Effector memory CD8-positive, alpha-beta T cell (primary cell): ENCODE measurements around the gene ATRIP.

ENCODE experiments used
- ATAC-seq: fragments of 150-1000 bp; cut with Tn5 transposase; replicated peaks from 2 replicates; pipeline ENCODE4 v1.10.0; 2021; ENCODE audit warnings: mild to moderate bottlenecking, moderate library complexity
- DNase-seq, 3 experiments: peaks; one replicate each; pipeline ENCODE4 v3.0.0; 2021
- H3K27ac Mint-ChIP-seq, 2 donors: one replicate each; pipeline ENCODE4 v1.8.0; 2022; ENCODE audit warnings: mild to moderate bottlenecking in 2 of 2, mixed read lengths in 2 of 2, moderate library complexity in 2 of 2
- H3K27me3 Mint-ChIP-seq, 2 donors: one replicate each; pipeline ENCODE4 v1.8.0; 2022; ENCODE audit warnings: mixed read lengths in 2 of 2
- H3K36me3 Mint-ChIP-seq: one replicate; pipeline ENCODE4 v1.8.0; 2022; ENCODE audit warnings: mild to moderate bottlenecking, moderate library complexity, mixed read lengths; ENCODE audit not compliant: insufficient read depth
- H3K4me1 Mint-ChIP-seq, 2 donors: one replicate each; pipeline ENCODE4 v1.8.0; 2022; ENCODE audit warnings: low read depth in 2 of 2, mixed read lengths in 2 of 2
- H3K4me3 Mint-ChIP-seq, 2 donors: one replicate each; pipeline ENCODE4 v1.8.0; 2022; ENCODE audit warnings: mild to moderate bottlenecking in 2 of 2, mixed read lengths in 2 of 2, moderate library complexity in 2 of 2
- H3K9me3 Mint-ChIP-seq, 2 donors: one replicate each; pipeline ENCODE4 v1.8.0; 2022; ENCODE audit warnings: mixed read lengths in 2 of 2

The ATRIP gene

DNA sequence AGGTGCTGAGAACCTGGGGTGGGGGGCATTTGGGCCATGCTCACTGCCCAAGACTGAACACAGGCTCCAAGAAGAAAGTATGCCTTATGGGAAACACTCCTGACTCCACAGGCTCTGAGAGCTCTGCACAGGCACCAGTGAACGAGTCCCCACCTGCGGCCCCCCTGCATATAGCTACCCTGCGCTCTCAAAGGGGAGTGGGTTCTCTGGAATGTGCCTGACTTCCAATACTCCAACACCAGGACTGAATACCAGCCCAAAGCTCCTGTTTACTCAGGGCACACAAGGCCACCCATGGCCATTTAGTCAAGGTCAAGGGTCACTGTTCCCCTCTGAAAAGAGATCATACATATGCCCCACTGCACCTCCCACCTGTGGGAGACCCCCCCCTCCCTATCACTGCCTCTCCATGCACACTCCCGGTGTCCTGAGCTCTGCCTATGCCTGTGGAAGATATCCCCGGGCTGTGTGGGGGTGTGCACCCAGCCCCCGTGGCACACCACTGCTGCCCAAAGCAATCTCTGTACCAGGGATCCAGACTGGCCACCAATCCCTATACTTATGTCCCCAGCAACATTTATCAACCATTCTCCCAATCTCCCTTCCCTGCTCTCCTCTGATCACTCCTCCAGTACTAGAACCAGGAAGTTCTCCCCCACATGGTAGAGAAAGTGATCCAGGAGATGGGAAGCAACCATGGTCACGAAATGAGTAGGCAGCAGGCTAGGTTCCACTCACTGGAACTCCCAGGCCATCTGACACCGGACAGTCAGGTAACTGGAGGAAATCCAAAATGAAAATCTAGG lies 15.1 kb upstream of the ATRIP start:
- peak overlapping the region; percentile 13 to 69 for H3K27ac Mint-ChIP-seq
- H3K4me3 Mint-ChIP-seq: peak overlapping the region; percentile 85 to 87
- peaks cover 12% of the 10 kb centered on the region for H3K36me3 Mint-ChIP-seq
- peaks cover 4 to 24% of the 10 kb centered on the region in 2 donors for H3K4me1 Mint-ChIP-seq
- H3K27me3 Mint-ChIP-seq: peaks cover 0 to 13% of the 10 kb centered on the region in 2 donors
- DNase-seq (no peak), ATAC-seq (no peak)
- H3K9me3 Mint-ChIP-seq: no peaks in the 10 kb centered on the region

DNA sequence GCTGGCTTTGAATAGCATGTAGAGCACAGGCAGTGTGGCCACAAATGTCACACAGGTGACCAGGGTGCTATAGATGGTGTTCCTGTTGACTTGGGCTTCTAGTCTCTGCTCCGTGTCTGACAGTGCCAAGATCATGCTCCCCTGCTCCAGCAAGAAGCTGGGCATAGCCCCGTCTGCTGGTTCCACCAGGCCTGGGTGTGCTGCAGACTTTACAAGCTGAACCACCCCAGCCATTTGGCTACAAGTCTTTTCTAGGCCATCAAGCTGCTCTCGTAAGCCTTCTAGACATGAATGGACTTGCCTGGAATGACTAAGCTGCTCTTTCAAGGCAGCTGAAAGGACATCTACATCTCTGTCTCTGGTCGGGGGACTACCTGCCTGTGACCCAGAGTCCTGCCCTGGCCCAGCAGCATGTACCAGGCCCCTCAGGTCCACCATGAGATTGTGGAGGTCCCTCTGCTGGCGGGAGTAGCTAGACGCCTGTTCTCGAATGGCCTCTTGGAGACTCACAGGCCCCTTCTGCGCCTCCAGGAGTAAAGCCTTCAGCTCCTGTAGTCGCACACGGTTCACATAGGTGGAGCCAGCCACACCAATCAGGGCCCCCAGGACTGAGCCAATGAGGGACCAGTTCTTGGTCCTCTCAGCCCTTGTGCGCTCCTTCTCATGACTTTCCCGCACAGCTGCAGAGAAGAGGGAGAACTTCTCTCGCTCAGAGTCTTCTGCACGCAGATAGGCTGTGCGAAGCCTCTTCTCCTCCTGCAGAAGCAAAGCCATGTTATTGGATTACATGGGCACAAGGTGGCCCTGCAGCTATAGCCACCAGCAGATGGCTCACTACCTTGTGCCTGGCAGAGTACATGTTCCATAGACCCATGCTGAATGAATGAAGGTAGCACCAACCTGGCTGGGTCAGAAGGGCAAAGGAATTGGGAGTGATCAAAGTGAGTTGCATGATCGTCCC lies 13.8 kb upstream of the ATRIP start:
- Mint-ChIP-seq H3K4me1 (peaks cover 0 to 24% of the 10 kb centered on the region in 2 donors), H3K27me3 (peaks cover 0 to 8% of the 10 kb centered on the region in 2 donors), H3K4me3 (no peak overlapping the region), H3K27ac (no peak overlapping the region), H3K36me3 (peaks cover 12% of the 10 kb centered on the region), H3K9me3 (no peaks in the 10 kb centered on the region)
- ATAC-seq (no peak), DNase-seq (no peak)

DNA sequence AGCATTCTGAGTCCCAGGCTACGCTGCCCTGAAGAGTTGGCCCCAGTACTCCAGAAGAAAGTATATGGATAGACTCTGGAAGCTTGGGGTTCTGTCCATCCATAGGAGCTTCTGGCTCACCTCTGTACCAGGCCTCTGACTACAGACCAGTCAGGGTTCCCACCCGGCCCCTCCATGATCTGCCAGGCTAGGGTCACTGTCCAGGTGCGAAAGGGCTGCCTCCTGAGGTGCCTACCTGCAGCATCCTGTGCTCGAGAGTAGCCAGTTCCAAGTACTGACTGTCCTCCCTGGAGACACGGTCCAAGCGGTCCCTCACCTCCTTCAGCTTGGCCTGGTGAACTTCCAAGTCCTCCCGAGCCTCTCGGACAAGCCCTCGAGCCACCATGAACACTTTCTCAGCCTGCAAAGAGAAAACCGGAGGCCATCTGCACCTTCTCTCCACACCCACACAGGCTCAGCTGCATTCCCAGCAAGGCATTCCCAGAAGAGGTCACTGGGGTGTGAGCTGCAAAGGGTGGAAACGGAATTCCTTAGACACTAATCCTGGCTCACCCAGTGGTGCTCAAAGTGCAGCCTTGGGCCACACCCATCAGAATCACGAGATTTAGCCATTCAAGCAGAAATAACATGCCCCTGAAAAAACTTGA lies 12.9 kb upstream of the ATRIP start:
- no peak overlapping the region for H3K27ac Mint-ChIP-seq
- no peaks in the 10 kb centered on the region for H3K9me3 Mint-ChIP-seq
- ATAC-seq (no peak), DNase-seq (no peak)
- no peaks in the 10 kb centered on the region for H3K27me3 Mint-ChIP-seq
- H3K4me1 Mint-ChIP-seq: peaks cover 0 to 23% of the 10 kb centered on the region in 2 donors
- peaks cover 12% of the 10 kb centered on the region for H3K36me3 Mint-ChIP-seq
- no peak overlapping the region for H3K4me3 Mint-ChIP-seq

DNA sequence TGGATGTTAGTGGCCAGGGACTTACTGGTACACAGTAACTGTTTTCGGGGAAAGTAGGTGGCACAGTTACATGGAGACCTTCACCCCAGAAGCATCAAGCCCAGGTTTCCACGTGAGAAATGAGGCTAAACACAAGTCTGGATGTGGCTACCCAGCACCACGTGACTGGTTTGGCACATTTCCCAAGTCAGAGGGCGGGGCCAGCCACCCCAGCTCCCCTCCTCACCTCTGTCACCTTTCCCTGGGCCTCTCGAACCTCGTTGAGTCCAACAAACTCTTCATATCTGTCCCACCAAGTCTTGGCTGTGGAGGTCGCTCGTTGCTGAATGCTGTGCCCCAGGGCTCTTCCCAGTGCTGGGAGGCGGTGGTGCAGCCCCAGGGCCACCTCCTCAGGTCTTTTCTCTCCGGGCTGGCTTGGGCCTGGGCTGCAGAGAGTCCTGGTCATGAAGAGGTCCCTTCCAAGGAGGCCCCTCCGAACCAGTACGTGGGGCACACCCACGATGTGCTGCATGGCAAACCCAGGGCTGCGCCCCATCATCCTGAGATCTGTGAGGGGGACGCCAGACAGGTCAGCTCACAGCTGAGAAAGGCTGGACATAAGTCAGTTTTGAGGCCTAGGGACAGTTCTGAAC lies 11.8 kb upstream of the ATRIP start:
- H3K4me3 Mint-ChIP-seq: no peak overlapping the region
- peak; percentile 27 for ATAC-seq

DNA sequence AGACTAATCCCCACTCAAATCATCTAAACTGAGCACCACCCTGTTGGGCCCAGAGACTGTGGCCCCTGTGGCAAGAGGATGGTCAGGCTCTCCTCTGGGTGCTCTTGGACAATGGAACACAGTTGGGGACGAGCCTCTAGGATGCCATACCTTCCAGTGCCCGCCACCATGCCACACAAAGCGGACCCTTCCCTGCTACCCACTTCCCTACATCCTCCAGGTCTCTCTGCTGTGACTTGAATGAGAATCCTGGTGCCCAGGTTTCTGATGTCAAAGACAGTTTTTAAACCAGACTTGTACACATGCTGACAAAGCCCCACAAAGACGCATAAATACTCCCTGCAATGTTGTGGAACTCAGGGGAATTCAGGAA lies 11.3 kb upstream of the ATRIP start:
- H3K27ac Mint-ChIP-seq: no peak overlapping the region
- DNase-seq (no peak), ATAC-seq (no peak)
- peaks cover 12% of the 10 kb centered on the region for H3K36me3 Mint-ChIP-seq
- peaks cover 11 to 25% of the 10 kb centered on the region in 2 donors for H3K4me1 Mint-ChIP-seq
- no peak overlapping the region for H3K4me3 Mint-ChIP-seq
- no peaks in the 10 kb centered on the region for H3K27me3 Mint-ChIP-seq
- no peaks in the 10 kb centered on the region for H3K9me3 Mint-ChIP-seq

More for the DNA sequence above, 11.8 kb upstream of the ATRIP start:
- DNase-seq: no peak
- Mint-ChIP-seq H3K4me1 (peaks cover 6 to 25% of the 10 kb centered on the region in 2 donors), H3K36me3 (peaks cover 11% of the 10 kb centered on the region), H3K27ac (no peak overlapping the region), H3K9me3 (no peaks in the 10 kb centered on the region), H3K27me3 (no peaks in the 10 kb centered on the region)

DNA sequence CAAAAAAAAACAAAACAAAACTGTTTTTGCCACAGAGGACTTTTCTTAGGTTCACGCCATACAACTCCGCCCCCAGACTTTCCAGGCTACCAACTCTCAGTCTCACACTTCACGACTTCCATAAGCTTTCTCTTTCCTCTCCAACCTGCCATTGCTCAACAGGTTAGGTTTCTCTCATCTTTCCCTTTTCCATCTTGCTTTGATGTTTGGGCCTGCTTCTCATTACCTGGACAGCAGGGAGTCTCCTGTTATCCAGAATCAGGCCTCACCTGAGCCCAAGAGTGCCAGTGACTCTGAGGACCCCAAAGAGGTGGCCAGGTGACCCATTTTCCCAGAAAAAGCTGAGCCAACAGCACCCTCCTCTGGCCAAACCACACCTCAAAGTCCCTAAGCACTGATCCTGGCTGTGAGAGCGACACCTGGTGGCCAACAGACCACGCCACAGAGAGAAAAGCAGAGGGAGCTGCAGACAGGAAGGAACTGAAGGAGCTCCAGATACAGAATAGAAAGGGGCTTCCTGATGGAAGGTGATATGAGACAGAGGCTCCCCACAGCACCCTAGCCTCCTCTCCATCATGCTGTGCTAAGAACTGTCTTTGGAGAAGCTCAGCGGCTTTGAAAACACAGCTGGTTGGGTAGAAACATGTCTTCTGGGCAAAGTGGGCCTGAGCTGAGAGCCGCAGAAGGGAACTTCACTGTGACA lies 10.6 kb upstream of the ATRIP start:
- Mint-ChIP-seq H3K36me3 (peaks cover 16% of the 10 kb centered on the region), H3K4me1 (peaks cover 16 to 19% of the 10 kb centered on the region in 2 donors), H3K27ac (no peak overlapping the region), H3K27me3 (no peaks in the 10 kb centered on the region), H3K4me3 (no peak overlapping the region), H3K9me3 (no peaks in the 10 kb centered on the region)
- DNase-seq (peak; percentile 80 to 83 (median 80)), ATAC-seq (peak; percentile 28)

DNA sequence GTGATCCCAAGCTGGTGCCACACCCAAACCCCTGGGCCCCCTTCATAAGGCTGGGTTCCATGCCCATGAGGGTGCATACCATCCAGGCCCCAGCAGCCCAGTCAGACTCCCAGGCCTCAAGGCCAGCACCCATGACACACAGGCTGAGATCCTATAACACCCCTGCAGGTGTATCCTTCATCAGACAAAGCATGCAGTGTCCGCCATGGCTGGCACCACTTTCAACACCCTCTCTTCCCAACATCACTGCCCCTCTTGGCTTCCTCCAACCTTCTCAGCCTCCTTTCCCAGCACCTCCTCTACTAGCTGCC lies 10.1 kb upstream of the ATRIP start:
- no peak for ATAC-seq
- peaks cover 17% of the 10 kb centered on the region for H3K36me3 Mint-ChIP-seq
- H3K9me3 Mint-ChIP-seq: no peaks in the 10 kb centered on the region
- no peak overlapping the region for H3K27ac Mint-ChIP-seq
- peaks cover 19% of the 10 kb centered on the region in 2 donors for H3K4me1 Mint-ChIP-seq
- no peak overlapping the region for H3K4me3 Mint-ChIP-seq
- H3K27me3 Mint-ChIP-seq: no peaks in the 10 kb centered on the region
- no peak for DNase-seq

DNA sequence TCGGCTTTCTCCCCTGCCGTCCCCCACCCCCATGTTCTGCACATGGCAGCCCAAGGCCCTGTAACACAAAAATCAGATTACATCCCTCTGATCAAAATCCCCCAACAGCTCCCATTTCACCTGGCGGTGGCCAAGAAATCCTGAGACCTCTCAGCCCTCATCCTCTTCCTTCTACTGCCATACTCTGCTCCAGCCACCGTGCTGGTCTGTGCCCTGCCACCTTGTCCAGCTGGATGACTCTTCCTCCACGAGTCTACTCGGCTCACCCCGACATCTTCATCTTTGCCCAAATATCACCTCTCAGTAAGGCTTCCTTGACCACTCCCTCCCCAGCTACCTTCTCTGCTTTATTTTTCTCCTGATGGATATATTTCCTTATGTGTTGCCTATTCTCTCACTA lies 9.7 kb upstream of the ATRIP start:
- H3K4me3 Mint-ChIP-seq: no peak overlapping the region
- DNase-seq: no peak
- H3K4me1 Mint-ChIP-seq: peaks cover 20 to 23% of the 10 kb centered on the region in 2 donors
- peaks cover 17% of the 10 kb centered on the region for H3K36me3 Mint-ChIP-seq
- no peak overlapping the region for H3K27ac Mint-ChIP-seq
- no peaks in the 10 kb centered on the region for H3K9me3 Mint-ChIP-seq
- ATAC-seq: no peak
- H3K27me3 Mint-ChIP-seq: no peaks in the 10 kb centered on the region

DNA sequence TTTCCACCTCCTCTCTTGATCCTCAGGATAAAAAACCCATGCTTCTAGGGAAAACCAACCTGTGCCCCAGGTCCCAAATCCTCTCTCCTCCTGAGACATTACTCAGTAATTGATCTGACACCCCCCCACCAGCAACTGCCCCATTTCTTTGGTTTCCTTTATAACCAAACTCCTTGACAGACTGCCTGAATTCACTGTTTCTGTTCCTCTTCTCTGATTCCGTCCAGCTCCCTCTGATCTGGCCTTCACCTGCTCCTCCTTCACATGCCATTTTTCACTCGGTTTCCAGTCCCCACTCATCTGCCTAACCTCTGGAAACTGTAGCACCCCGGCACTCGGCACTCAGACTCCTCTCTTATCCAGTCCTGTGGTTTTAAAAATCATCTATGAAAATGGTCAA lies 8.7 kb upstream of the ATRIP start:
- no peak for ATAC-seq
- no peak for DNase-seq
- Mint-ChIP-seq H3K4me3 (no peak overlapping the region), H3K27me3 (no peaks in the 10 kb centered on the region), H3K9me3 (no peaks in the 10 kb centered on the region), H3K27ac (peak overlapping the region; percentile 21 to 97), H3K36me3 (peaks cover 26% of the 10 kb centered on the region), H3K4me1 (peaks cover 20 to 24% of the 10 kb centered on the region in 2 donors)

DNA sequence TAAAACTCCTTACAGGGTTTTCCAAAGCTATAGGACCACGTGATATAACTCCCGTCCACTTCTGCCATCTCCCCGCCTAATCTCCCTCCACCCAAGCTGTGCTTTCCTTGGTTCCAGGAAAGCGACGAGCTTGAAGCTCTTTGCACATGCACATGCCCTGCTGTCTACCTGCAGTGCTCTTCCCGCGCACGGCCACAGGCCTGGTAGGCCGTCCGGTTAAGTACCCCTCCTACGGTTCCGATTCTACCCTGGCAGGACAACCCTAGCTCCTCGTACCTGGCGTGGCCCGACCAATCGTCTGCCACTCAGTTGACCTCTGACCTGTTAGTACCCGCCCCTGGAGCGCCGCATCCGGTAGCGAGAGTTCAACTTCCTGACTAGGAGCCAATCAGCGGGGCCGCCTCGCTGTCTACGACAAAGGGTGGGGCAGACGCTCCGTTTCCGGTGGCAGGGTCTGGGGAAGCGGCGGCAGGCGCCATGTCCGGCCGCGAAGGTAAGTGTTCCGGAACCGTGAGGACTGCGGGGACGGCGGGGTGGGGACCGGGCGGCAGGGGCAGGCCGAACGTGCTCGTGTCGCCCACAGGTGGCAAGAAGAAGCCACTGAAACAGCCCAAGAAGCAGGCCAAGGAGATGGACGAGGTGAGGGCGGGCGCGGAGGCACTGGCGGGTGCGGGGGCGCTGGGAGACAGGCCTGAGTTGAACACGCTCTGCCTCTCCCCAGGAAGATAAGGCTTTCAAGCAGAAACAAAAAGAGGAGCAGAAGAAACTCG lies 6.5 kb upstream of the ATRIP start, which contains the start of the genes CCDC51 and TMA7:
Gene CCDC51 (minus strand): TSS at position 300 of the 770 bp plus-strand sequence. CDS start 4,991 bp downstream, outside the sequence.
Gene TMA7 (plus strand): TSS at position 438 of the 770 bp plus-strand sequence. CDS start 40 bp downstream, at position 478.
- Mint-ChIP-seq H3K9me3 (no peaks in the 10 kb centered on the region), H3K4me1 (peaks cover 13 to 24% of the 10 kb centered on the region in 2 donors), H3K27me3 (no peaks in the 10 kb centered on the region), H3K4me3 (peak within 1 kb of the TSS; percentile 86 to 90), H3K36me3 (peaks cover 44% of the 10 kb centered on the region), H3K27ac (peak within 1 kb of the TSS; percentile 93 to 97)
- ATAC-seq (peak; percentile 90), DNase-seq (peak; percentile 95 to 97 (median 96))

DNA sequence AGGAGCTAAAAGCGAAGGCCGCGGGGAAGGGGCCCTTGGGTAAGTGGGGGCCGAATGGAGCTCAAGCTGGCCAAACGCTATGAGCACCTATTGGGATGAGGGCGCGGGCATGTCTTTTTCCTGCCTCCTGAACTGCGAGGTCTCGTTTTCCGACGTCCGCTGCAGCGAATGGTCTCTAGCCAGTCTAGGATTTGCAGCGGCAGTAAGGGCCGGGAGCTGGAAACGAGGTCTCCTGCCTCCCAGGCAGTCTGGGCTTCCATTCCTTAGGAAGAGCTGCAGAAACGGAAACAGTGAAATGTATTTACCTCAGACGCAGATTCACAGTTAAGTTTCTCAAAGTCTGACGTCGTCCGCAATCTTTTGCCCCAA lies 6.0 kb upstream of the ATRIP start:
- peaks cover 11 to 27% of the 10 kb centered on the region in 2 donors for H3K4me1 Mint-ChIP-seq
- ATAC-seq (peak; percentile 0), DNase-seq (no peak)
- H3K9me3 Mint-ChIP-seq: no peaks in the 10 kb centered on the region
- peak overlapping the region; percentile 86 to 90 for H3K4me3 Mint-ChIP-seq
- H3K36me3 Mint-ChIP-seq: peaks cover 48% of the 10 kb centered on the region
- peak overlapping the region; percentile 93 to 97 for H3K27ac Mint-ChIP-seq
- no peaks in the 10 kb centered on the region for H3K27me3 Mint-ChIP-seq

DNA sequence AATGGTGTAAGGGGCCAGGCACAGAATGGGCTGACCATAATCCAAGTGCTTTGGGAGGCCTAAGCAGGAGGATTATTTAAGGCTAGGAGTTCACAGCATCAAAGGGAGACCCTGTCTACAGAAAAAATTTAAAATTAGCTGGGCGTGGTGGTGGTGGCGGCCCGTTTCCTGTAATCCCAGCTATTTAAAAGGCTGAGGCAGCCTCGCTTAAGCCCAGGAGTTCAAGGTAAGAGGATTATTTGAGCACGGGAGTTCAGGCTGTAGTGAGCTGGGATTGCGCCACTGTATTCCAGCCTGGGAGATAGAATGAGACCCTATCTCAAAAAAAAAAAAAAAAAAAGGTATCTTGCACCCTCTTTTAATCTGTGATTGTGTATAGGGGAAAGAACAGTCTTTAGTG lies 4.6 kb upstream of the ATRIP start:
- no peak for ATAC-seq
- Mint-ChIP-seq H3K9me3 (no peaks in the 10 kb centered on the region), H3K36me3 (peaks cover 58% of the 10 kb centered on the region), H3K4me3 (peak overlapping the region; percentile 86 to 90), H3K27ac (peak overlapping the region; percentile 93 to 97), H3K27me3 (no peaks in the 10 kb centered on the region), H3K4me1 (peaks cover 20 to 37% of the 10 kb centered on the region in 2 donors)
- DNase-seq: no peak
